ENCODE data around the gene EIF4G3. TPM values are rescaled to one million over a fixed set of nuclear protein-coding genes. Genes with fewer than 3 reads are reported as not detected.
"Not testable (repeated sequence)": the region's sequence is repeated elsewhere in the genome, so short reads cannot be mapped to it uniquely, and the experiment has no call there.

The EIF4G3 gene
- total RNA-seq, 4 donors from 2014 or later, result 68.9 to 110 (median 104) TPM

GRCh38 chr1:21095976-21096375 is 80.7 kb downstream of the EIF4G3 start:
- DNase-seq, result no peak
- no peak overlapping the region for H3K27ac ChIP-seq
- no peaks in the 10 kb centered on the region for H3K9me3 ChIP-seq
- no peaks in the 10 kb centered on the region for H3K27me3 ChIP-seq
- H3K36me3 ChIP-seq, result no peaks in the 10 kb centered on the region
- intact Hi-C loops (cut with DNase I), result no loop called here
- H3K4me3 ChIP-seq (replicated peaks in 1 of 3), result no peak overlapping the region
- peaks cover 4 to 6% of the 10 kb centered on the region in 2 donors for H3K4me1 ChIP-seq
- TF ChIP-seq POLR2A (IDR thresholded peaks at IDR 0.05) (no peak), CTCF (IDR thresholded peaks at IDR 0.05) (no peak)

GRCh38 chr1:21094282-21094681 is 82.4 kb downstream of the EIF4G3 start:
- H3K4me3 ChIP-seq (replicated peaks in 1 of 3); DNase-seq; H3K27ac ChIP-seq; H3K9me3 ChIP-seq; H3K27me3 ChIP-seq; H3K36me3 ChIP-seq; intact Hi-C loops (cut with DNase I): not testable (repeated sequence)
- H3K4me1 ChIP-seq, result peaks cover 21 to 23% of the 10 kb centered on the region in 2 donors
- 89 to 91% methylated on average over 7 to 9 of the region's 9 CpGs for WGBS, 2 donors

GRCh38 chr1:21093271-21093958 is 83.3 kb downstream of the EIF4G3 start:
- H3K27me3 ChIP-seq; H3K36me3 ChIP-seq; H3K4me3 ChIP-seq (replicated peaks in 1 of 3); DNase-seq; H3K9me3 ChIP-seq; H3K27ac ChIP-seq; intact Hi-C loops (cut with DNase I): not testable (repeated sequence)
- H3K4me1 ChIP-seq, result peaks cover 23 to 27% of the 10 kb centered on the region in 2 donors
- WGBS, 2 donors, result 95% methylated on average over 2 of the region's 2 CpGs

GRCh38 chr1:21092545-21092944 is 84.2 kb downstream of the EIF4G3 start:
- whole genome bisulfite sequencing, 2 donors, result 90 to 94% methylated on average over 2 of the region's 2 CpGs
- H3K9me3 ChIP-seq; H3K27me3 ChIP-seq; intact Hi-C loops (cut with DNase I); DNase-seq; H3K36me3 ChIP-seq; H3K27ac ChIP-seq; H3K4me3 ChIP-seq (replicated peaks in 1 of 3): not testable (repeated sequence)
- H3K4me1 ChIP-seq, result peaks cover 23 to 27% of the 10 kb centered on the region in 2 donors

GRCh38 chr1:21091053-21091690 is 85.5 kb downstream of the EIF4G3 start:
- DNase-seq; intact Hi-C loops (cut with DNase I): not testable (repeated sequence)
- 82 to 89% methylated on average over 11 of the region's 11 CpGs for WGBS, 2 donors

GRCh38 chr1:21090463-21090862 is 86.2 kb downstream of the EIF4G3 start:
- Histone ChIP-seq H3K36me3 (no peaks in the 10 kb centered on the region), H3K4me3 (replicated peaks in 1 of 3) (no peak overlapping the region), H3K9me3 (no peaks in the 10 kb centered on the region), H3K27ac (peak overlapping the region in 2 of 3 donors; percentile 17 to 28), H3K4me1 (peaks cover 23 to 27% of the 10 kb centered on the region in 2 donors), H3K27me3 (no peaks in the 10 kb centered on the region)
- intact Hi-C loops (cut with DNase I), result no loop called here
- 2 to 7% methylated on average over 1 of the region's 1 CpG for WGBS, 2 donors
- no peak for TF ChIP-seq POLR2A (IDR thresholded peaks at IDR 0.05)
- DNase-seq, result no peak

More at GRCh38 chr1:21091053-21091690, 85.5 kb downstream of the EIF4G3 start:
- H3K9me3 ChIP-seq; H3K27me3 ChIP-seq; H3K4me3 ChIP-seq (replicated peaks in 1 of 3); H3K36me3 ChIP-seq: not testable (repeated sequence)
- Histone ChIP-seq H3K4me1 (peaks cover 23 to 27% of the 10 kb centered on the region in 2 donors), H3K27ac (peak overlapping the region in 2 of 3 donors; percentile 17 to 28)

- DNase-seq, result no peak
- no peak for TF ChIP-seq CTCF (IDR thresholded peaks at IDR 0.05)
- TF ChIP-seq POLR2A (IDR thresholded peaks at IDR 0.05), result no peak
- Histone ChIP-seq H3K9me3 (no peaks in the 10 kb centered on the region), H3K4me1 (peaks cover 23 to 27% of the 10 kb centered on the region in 2 donors), H3K27ac (peak overlapping the region in 2 of 3 donors; percentile 2 to 38), H3K27me3 (no peaks in the 10 kb centered on the region), H3K4me3 (replicated peaks in 1 of 3) (no peak overlapping the region), H3K36me3 (no peaks in the 10 kb centered on the region)
- intact Hi-C loops (cut with DNase I), result no loop called here
Observed at GRCh38 chr1:21089731-21090130, 87.0 kb downstream of the EIF4G3 start.
